Stimulated activated CD4-positive, alpha-beta T cell treated with anti-CD3 and anti-CD28 coated beads, TNF-alpha, amount 100 ng/mL, for 4 hours (primary cell): Measurements from ENCODE around the gene CYB5R3.

Source experiments
- DNase-seq, 3 experiments: peaks; one replicate each; pipeline ENCODE4 v3.0.0-alpha.2; 2020; ENCODE audit warnings: low read depth in 3 of 3

The CYB5R3 gene

GRCh38 chr22:42645938-42646568 is 3.1 kb downstream of the CYB5R3 start:
- DNase-seq: no peak

GRCh38 chr22:42645341-42645937 is 3.8 kb downstream of the CYB5R3 start:
- DNase-seq: no peak

GRCh38 chr22:42644422-42645340 is 4.5 kb downstream of the CYB5R3 start:
- DNase-seq: no peak

GRCh38 chr22:42643634-42644421 is 5.4 kb downstream of the CYB5R3 start:
- no peak for DNase-seq

- DNase-seq: no peak
Observed at GRCh38 chr22:42642806-42643633, 6.2 kb downstream of the CYB5R3 start.

DNA sequence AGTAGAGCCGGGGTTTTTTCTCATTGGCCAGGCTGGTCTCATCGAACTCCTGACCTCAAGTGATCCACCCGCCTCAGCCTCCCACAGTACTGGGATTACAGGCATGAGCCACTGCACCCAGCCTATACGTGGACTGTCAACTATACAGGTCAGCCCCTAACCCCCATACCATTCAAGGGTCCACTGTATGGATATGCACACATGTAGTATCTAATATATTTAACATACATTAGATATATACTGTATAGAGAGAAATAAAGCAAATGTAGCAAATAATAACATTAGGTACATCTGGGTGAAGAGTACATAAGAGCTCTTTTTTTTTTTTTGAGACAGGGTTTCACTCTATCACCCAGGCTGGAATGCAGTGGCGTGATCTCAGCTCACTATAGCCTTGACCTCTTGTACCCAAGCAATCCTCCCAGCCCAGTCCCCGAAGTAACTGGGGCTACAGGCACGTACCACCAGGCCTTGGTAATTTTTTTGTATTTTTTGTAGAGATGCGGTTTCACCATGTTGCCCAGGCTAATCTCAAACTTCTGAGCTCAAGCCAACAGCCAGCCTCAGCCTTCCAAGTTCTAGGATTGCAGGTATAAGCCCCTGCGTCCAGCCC is 7.3 kb downstream of the CYB5R3 start:
- no peak for DNase-seq

- no peak for DNase-seq
Observed at GRCh38 chr22:42639541-42640241, 9.5 kb downstream of the CYB5R3 start.

DNA sequence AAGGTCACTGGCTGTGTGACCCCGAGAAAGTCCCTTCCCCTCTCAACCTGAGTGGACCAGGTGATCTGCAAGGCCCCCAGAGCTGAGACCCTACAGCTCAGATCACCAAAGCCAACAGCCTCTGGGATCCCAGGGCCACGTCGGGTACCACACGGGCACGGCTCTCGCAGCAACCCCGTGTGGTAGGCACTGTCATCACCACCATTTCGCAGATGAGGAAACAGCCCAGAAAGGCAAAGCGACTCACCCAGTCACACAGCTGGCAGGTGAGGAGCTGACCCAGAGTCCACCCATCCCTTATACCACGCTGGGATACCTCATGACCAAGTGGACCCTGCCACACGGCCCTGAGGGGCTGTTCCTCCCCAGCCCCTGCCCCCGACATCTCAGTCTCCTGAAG is 11.6 kb downstream of the CYB5R3 start:
- no peak for DNase-seq

GRCh38 chr22:42636506-42636905 is 12.7 kb downstream of the CYB5R3 start:
- no peak for DNase-seq

- DNase-seq: no peak
Observed at GRCh38 chr22:42635531-42635930, 13.7 kb downstream of the CYB5R3 start.

DNA sequence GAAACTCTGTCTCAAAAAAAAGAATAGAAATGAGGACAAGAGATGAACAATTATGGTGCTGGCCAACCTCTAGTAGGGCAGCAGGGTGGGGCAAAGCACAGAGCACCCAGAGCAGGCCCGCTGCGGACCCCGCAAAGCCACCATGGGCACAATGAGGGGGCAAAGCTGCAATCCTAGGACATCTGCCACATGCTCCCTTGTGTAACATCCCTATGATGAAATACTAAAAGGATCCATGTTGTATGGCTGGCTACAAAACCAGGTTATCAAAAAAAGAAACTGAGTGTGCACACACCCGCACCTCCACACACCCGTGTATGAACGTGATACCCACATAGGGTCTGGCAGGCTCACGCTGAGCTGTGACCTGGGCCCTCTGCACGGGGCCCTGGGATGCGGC is 16.2 kb downstream of the CYB5R3 start:
- DNase-seq: no peak

DNA sequence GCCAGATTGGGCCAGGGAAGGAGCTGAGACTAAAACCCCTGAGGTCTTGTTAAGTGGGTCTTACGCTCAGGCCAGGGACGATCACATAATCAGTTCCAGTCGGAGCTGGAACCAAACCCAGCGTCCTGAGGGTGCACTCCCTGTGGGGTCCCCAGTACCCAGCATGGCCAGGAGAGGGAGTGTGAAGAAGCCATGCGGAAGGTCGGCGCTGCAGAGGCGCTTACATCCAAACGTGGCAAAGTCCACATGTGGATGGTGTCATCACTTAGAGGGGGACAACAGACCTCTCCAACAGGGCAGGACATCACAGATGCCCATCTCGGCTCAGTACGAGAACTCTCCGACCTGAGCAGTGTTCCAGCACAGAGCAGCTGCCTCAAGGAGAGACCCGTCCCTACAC is 17.1 kb downstream of the CYB5R3 start:
- no peak for DNase-seq

DNA sequence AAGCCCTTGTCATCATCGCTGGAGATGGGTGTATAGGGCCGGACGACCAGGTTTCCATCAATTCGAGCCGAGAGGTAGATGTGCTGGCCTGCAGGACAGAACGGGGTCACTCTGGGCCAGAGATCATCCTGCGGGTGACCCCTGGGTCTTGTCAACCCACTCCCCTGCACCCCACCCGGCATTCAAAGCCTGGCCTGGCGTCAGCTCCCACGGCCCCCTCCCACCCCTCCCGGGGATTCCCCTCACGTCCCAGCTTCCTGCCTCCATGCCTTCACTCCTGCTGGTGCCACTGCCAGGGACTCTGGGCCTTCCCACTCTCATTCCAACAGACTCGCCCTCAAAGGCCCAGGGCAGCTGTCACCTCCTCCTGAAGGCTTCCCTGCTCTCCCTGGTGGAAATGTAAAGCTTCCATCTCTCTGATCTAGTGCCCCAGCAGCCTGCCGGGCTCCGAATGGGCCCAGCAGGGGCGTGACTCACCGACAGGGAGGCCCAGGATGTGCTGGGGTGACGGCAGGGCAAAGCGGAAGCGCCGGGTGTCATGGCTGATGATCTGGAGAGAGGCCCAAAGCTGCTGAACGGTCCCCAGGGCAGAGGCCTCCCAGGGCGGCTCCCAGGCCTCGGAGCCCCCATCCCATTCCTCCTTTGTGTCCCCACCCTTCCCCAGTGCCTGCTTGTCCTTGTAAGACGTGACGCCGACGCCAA is 18.1 kb downstream of the CYB5R3 start:
- no peak for DNase-seq

- no peak for DNase-seq
Observed at GRCh38 chr22:42630211-42630610, 19.0 kb downstream of the CYB5R3 start.

DNA sequence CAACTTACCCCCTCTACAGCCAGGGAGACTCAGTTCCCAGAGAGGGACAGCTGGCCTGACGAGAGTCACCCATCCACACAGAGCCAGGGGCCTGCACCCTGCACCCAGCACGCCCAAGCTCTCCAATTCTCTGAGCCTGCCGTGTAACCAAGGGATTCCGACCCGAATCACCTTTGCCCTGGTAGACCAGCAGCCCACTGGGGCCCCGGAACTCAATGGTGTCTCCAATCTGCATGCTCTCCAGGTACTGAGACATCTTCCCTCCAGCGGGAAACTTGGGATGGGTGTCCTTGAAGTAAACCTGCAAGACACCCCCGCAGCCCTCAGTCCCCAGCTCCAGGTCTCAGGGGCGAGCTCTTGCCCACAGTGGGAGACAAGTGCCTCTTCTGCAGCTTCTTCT is 21.2 kb downstream of the CYB5R3 start:
- DNase-seq: no peak

GRCh38 chr22:42626951-42627625 is 22.1 kb downstream of the CYB5R3 start:
- DNase-seq: no peak

- no peak for DNase-seq
Observed at GRCh38 chr22:42626431-42626830, 22.8 kb downstream of the CYB5R3 start.

DNA sequence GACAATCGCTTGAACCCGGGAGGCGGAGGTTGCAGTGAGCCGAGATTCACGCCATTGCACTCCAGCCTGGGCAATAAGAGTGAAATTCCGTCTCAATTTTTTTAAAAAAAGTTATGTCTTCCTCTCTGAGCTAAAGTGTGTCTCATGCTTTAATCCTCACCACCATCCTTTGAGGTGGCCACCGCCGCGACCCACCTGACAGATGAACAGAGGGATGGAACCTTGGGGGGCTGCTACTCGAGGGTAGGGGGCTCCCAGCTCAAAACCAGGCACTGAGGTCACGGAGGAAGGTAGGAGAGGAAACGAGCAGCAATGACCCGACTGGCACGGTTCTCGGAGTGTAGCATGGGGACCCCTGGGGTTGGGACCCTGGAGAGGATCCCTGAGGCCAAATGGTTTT is 23.8 kb downstream of the CYB5R3 start:
- no peak for DNase-seq

DNA sequence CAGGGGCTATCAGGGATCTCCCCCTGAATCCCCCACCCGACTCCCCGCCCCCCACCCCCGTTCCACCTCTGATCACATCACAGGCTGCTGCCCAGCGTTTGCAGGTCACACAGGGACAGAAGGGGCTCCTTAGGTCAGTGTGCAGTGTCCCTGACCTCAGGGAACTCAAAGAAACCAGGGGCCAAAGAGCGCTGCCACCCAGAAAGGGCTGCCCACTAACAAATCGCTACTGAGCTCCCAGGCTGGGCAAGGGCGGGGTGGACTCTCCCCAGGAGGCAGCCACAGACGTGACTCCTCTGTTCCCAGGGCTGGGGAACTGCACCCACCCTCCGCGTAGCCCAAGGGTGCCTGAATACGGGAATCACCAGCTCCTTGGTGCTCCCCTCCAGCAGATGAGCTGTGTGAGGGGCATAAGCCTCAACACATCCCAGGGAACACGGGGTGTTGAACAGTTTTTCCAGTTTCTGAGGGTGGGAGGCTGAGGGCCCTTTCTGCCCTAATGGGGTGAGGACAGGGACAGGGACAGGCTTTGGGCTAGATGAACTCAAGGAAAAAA is 24.6 kb downstream of the CYB5R3 start:
- DNase-seq: no peak
